IPS-18a (cell line): ENCODE measurements around the gene IGSF9B.

Source experiments
- H3K27ac ChIP-seq: one replicate; pipeline ENCODE4 v1.5.1; 2013; ENCODE audit warnings: low read length
- H3K27me3 ChIP-seq: one replicate; pipeline ENCODE4 v1.6.1; 2013; ENCODE audit warnings: mild to moderate bottlenecking, low read length; ENCODE audit not compliant: control insufficient read depth, insufficient read depth
- H3K36me3 ChIP-seq: one replicate; pipeline ENCODE4 v1.6.1; 2013; ENCODE audit warnings: low read depth, low read length; ENCODE audit not compliant: control insufficient read depth
- H3K4me1 ChIP-seq: one replicate; pipeline ENCODE4 v1.6.1; 2013; ENCODE audit warnings: low read depth, low read length; ENCODE audit not compliant: control insufficient read depth
- H3K4me3 ChIP-seq: one replicate; pipeline ENCODE4 v1.5.1; 2013; ENCODE audit warnings: low read length
- H3K9ac ChIP-seq: one replicate; pipeline ENCODE4 v1.6.1; 2013; ENCODE audit warnings: mild to moderate bottlenecking, low read length, moderate library complexity
- H3K9me3 ChIP-seq: one replicate; pipeline ENCODE4 v1.6.1; 2013; ENCODE audit warnings: low read depth, low read length; ENCODE audit not compliant: control insufficient read depth

IGSF9B gene

GRCh38 chr11:133903056-133903455 lies 53.7 kb downstream of the IGSF9B start:
- no peaks in the 10 kb centered on the region for H3K9me3 ChIP-seq
- H3K4me3 ChIP-seq, result no peak overlapping the region
- peaks cover 6% of the 10 kb centered on the region for H3K4me1 ChIP-seq
- no peaks in the 10 kb centered on the region for H3K27me3 ChIP-seq
- peaks cover 16% of the 10 kb centered on the region for H3K36me3 ChIP-seq
- no peak overlapping the region for H3K27ac ChIP-seq
- no peak overlapping the region for H3K9ac ChIP-seq

- H3K4me1 ChIP-seq, result peaks cover 8% of the 10 kb centered on the region
- H3K4me3 ChIP-seq, result no peak overlapping the region
- H3K36me3 ChIP-seq, result peaks cover 12% of the 10 kb centered on the region
- no peak overlapping the region for H3K9ac ChIP-seq
- no peaks in the 10 kb centered on the region for H3K9me3 ChIP-seq
- no peaks in the 10 kb centered on the region for H3K27me3 ChIP-seq
- no peak overlapping the region for H3K27ac ChIP-seq
Observed at GRCh38 chr11:133902506-133902905, 54.3 kb downstream of the IGSF9B start.

- H3K36me3 ChIP-seq, result peaks cover 10% of the 10 kb centered on the region
- H3K27ac ChIP-seq, result no peak overlapping the region
- H3K4me1 ChIP-seq, result peaks cover 8% of the 10 kb centered on the region
- H3K9ac ChIP-seq, result no peak overlapping the region
- H3K27me3 ChIP-seq, result no peaks in the 10 kb centered on the region
- no peak overlapping the region for H3K4me3 ChIP-seq
- no peaks in the 10 kb centered on the region for H3K9me3 ChIP-seq
Observed at GRCh38 chr11:133901999-133902398, 54.8 kb downstream of the IGSF9B start.

- Histone ChIP-seq H3K27ac (no peak overlapping the region), H3K9ac (no peak overlapping the region), H3K27me3 (no peaks in the 10 kb centered on the region), H3K9me3 (no peaks in the 10 kb centered on the region), H3K4me3 (no peak overlapping the region), H3K36me3 (peaks cover 5% of the 10 kb centered on the region), H3K4me1 (peaks cover 10% of the 10 kb centered on the region)
Observed at GRCh38 chr11:133901316-133901715, 55.5 kb downstream of the IGSF9B start.

DNA sequence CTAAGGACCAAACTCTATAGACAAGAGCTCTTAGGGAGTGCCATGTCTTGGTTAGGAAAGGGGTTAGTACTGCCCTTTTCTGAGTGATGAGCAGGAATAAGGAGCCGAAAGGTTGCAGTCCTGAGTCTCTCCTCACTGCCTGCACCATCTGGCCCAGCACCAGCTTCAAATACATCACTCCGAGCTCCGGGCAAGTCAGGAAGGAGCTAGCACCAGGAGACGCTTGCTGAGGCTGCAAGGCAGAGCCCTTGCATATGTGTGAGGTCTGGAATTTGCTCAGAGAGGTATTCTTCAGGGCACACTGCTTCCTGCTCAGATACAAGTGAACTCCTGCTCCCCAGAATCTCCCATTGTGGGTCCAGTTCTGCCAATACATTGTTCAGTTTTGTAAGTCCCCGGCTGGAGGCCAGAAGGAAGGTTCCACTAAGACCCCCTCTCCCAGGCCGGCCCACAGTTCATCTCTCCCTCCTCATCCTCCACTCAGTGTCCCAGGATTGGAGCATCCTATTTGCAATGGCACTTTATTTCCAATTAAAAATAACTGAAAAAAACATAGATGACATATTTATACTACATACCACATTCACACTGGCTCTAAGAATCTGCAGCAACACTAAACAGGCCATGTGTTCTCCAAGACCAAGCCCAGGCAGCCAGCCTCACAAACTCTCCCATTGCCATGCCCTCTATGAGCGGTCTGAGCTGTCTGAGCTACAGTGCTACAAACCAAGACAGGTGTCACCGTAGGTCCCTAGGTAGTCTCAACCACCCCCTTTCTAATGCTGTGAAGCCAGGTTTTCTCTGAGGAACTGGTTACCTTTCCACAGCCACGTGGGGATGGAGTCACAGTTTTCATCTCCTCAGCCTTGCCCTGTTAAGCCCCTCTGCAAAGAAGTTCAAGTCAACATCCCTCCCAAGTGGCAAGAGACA lies 56.3 kb downstream of the IGSF9B start:
- no peaks in the 10 kb centered on the region for H3K27me3 ChIP-seq
- no peak overlapping the region for H3K9ac ChIP-seq
- H3K27ac ChIP-seq, result no peak overlapping the region
- H3K4me3 ChIP-seq, result no peak overlapping the region
- no peaks in the 10 kb centered on the region for H3K9me3 ChIP-seq
- peaks cover 19% of the 10 kb centered on the region for H3K4me1 ChIP-seq
- H3K36me3 ChIP-seq, result peaks cover 5% of the 10 kb centered on the region

GRCh38 chr11:133898770-133899115 lies 58.0 kb downstream of the IGSF9B start:
- H3K9me3 ChIP-seq, result no peaks in the 10 kb centered on the region
- no peaks in the 10 kb centered on the region for H3K27me3 ChIP-seq
- peaks cover 31% of the 10 kb centered on the region for H3K4me1 ChIP-seq
- H3K9ac ChIP-seq, result no peak overlapping the region
- H3K27ac ChIP-seq, result no peak overlapping the region
- peaks cover 5% of the 10 kb centered on the region for H3K36me3 ChIP-seq
- H3K4me3 ChIP-seq, result no peak overlapping the region

GRCh38 chr11:133898031-133898769 lies 58.6 kb downstream of the IGSF9B start:
- no peaks in the 10 kb centered on the region for H3K9me3 ChIP-seq
- H3K27me3 ChIP-seq, result no peaks in the 10 kb centered on the region
- no peak overlapping the region for H3K4me3 ChIP-seq
- H3K4me1 ChIP-seq, result peaks cover 31% of the 10 kb centered on the region
- no peak overlapping the region for H3K27ac ChIP-seq
- H3K36me3 ChIP-seq, result peaks cover 2% of the 10 kb centered on the region
- no peak overlapping the region for H3K9ac ChIP-seq

DNA sequence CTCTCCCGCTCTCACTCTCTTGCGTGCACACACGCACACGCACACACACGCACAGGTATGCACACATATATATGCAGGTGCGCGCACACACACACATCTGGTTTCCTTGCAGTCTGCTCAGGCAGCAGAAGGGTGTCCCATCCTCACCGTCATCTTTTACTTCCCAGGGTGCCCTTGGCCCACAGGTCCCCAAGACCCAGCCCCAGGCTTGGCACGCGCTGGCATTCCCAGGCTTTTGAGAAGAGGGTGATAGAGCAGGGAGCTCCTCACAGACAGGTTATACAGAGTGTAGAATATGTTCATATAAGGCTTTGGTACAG lies 59.5 kb downstream of the IGSF9B start:
- Histone ChIP-seq H3K27me3 (no peaks in the 10 kb centered on the region), H3K9me3 (no peaks in the 10 kb centered on the region), H3K36me3 (no peaks in the 10 kb centered on the region), H3K9ac (no peak overlapping the region), H3K4me3 (no peak overlapping the region), H3K27ac (no peak overlapping the region), H3K4me1 (peaks cover 31% of the 10 kb centered on the region)

GRCh38 chr11:133896642-133897330 lies 60.0 kb downstream of the IGSF9B start:
- Histone ChIP-seq H3K9ac (no peak overlapping the region), H3K27me3 (no peaks in the 10 kb centered on the region), H3K9me3 (no peaks in the 10 kb centered on the region), H3K27ac (no peak overlapping the region), H3K4me1 (peaks cover 31% of the 10 kb centered on the region), H3K36me3 (no peaks in the 10 kb centered on the region), H3K4me3 (no peak overlapping the region)

DNA sequence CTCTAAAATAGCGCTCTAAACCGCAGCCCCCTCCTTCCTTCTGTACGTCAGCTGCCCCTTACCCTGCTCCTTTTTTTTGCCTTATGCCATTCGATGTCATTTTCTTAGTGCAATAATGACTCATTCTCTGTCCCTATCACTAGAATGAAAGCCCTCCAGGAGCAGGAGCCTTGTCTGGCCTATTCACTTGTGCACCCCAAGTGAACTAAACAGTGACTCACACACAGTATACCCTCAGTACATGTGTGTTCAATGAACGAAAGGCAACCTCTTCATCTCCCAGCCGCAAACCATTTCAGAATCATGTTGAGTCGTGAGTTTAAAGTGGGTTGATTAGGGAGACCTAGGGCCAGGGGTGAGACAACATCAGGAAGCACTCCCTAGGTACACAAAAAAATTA lies 60.7 kb downstream of the IGSF9B start:
- Histone ChIP-seq H3K4me3 (no peak overlapping the region), H3K36me3 (no peaks in the 10 kb centered on the region), H3K4me1 (peaks cover 31% of the 10 kb centered on the region), H3K27ac (no peak overlapping the region), H3K27me3 (no peaks in the 10 kb centered on the region), H3K9me3 (no peaks in the 10 kb centered on the region), H3K9ac (no peak overlapping the region)

- Histone ChIP-seq H3K4me1 (peaks cover 31% of the 10 kb centered on the region), H3K36me3 (no peaks in the 10 kb centered on the region), H3K9ac (no peak overlapping the region), H3K27me3 (no peaks in the 10 kb centered on the region), H3K9me3 (no peaks in the 10 kb centered on the region), H3K4me3 (no peak overlapping the region), H3K27ac (no peak overlapping the region)
Observed at GRCh38 chr11:133895551-133895950, 61.2 kb downstream of the IGSF9B start.
